Esophagus (tissue), 2 donors: ENCODE results near the gene BRF1. TPM values are rescaled to one million over a fixed set of nuclear protein-coding genes. Genes with fewer than 3 reads are reported as not detected.

Experiments used
- H3K27ac ChIP-seq, 2 donors: one replicate each; pipeline ENCODE4 v1.5.1; 2013; ENCODE audit warnings: low read depth in 2 of 2, mild to moderate bottlenecking in 2 of 2, inconsistent platforms in 1 of 2, low read length in 1 of 2, moderate library complexity in 1 of 2
- H3K27me3 ChIP-seq, 2 donors: one replicate each; pipeline ENCODE4 v1.6.1; 2013; ENCODE audit warnings: low read length in 2 of 2, control low read depth in 1 of 2, mild to moderate bottlenecking in 1 of 2; ENCODE audit not compliant: insufficient read depth in 2 of 2, control insufficient read depth in 1 of 2
- H3K36me3 ChIP-seq, 2 donors: one replicate each; pipeline ENCODE4 v1.6.1; 2013; ENCODE audit warnings: low read length in 1 of 2; ENCODE audit not compliant: control insufficient read depth in 2 of 2, insufficient read depth in 2 of 2
- H3K4me1 ChIP-seq, 2 donors: one replicate each; pipeline ENCODE4 v1.6.1; 2013; ENCODE audit warnings: low read length in 1 of 2; ENCODE audit not compliant: control insufficient read depth in 2 of 2, insufficient read depth in 2 of 2
- H3K4me3 ChIP-seq, 2 donors: one replicate each; pipeline ENCODE4 v1.5.1; 2013; ENCODE audit warnings: low read length in 2 of 2, mild to moderate bottlenecking in 2 of 2, low read depth in 1 of 2, moderate library complexity in 1 of 2
- H3K9me3 ChIP-seq, 2 donors: one replicate each; pipeline ENCODE4 v1.6.1; 2013; ENCODE audit warnings: mild to moderate bottlenecking in 2 of 2, low read depth in 1 of 2, low read length in 1 of 2, moderate library complexity in 1 of 2; ENCODE audit not compliant: control insufficient read depth in 2 of 2, insufficient read depth in 1 of 2
- WGBS, 2 donors: extraction: QIAGEN DNeasy Blood & Tissue Kit; methylation state at CpG; one replicate each; pipeline ENCODE4 v1.1.7; 2013; 5-methylcytosine and 5-hydroxymethylcytosine counted together
- polyA plus RNA-seq, 2 donors: library from polyadenylated mRNA; stranded (reverse); fragments of 200-250 nt; gene quantifications; one replicate each; pipeline ENCODE4 v1.2.3, GENCODE V29; 2013
- donor health status: healthy with polysubstance abuse.
- donor health status: Bipolar disorder and iron deficiency.

The BRF1 gene
- polyA plus RNA-seq, 2 donors: 11.1 to 30.2 TPM

DNA sequence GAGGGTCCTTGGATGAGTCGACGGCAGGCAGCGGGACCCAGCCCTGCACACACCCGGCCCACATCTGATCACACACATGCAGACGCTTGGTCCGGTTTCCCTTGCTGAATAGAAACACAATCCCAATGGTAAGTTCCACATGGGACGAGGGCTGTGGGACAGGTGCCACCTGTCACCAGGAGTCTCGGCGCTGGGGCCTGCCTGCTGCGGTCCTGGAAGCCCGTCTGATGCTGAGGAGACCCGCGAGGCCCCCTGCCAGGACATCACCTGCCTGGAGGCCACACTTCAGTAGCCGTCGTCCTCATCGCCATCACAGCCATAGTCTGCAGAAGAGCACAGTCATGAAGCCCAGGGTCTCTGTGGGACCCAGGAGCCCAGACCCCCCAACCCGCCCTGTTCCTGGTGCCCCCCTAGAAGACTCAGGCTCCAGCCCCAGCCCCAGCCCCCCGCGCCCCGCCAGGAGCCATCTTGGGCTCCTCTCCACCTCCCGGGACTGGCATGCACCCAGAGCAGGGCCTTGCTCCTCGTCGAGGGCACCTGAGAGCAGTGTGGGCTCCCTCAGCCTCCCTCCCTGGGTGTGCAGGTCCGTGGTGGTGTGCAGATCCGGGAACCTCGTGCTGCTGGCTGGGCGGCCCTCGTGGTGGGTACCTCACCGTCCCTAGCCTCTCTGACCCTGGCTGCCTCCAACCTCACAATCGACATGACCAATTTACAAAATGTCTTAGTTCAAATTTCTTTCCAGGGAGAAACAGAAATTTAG lies 90.4 kb downstream of the BRF1 start:
- no peaks in the 10 kb centered on the region for H3K27me3 ChIP-seq
- no peak overlapping the region for H3K4me3 ChIP-seq
- H3K27ac ChIP-seq: no peak overlapping the region
- peaks cover 0 to 6% of the 10 kb centered on the region in 2 donors for H3K4me1 ChIP-seq
- peaks cover 0 to 33% of the 10 kb centered on the region in 2 donors for H3K36me3 ChIP-seq
- 87 to 88% methylated on average over 30 of the region's 30 CpGs for WGBS, 2 donors
- peaks cover 0 to 2% of the 10 kb centered on the region in 2 donors for H3K9me3 ChIP-seq

DNA sequence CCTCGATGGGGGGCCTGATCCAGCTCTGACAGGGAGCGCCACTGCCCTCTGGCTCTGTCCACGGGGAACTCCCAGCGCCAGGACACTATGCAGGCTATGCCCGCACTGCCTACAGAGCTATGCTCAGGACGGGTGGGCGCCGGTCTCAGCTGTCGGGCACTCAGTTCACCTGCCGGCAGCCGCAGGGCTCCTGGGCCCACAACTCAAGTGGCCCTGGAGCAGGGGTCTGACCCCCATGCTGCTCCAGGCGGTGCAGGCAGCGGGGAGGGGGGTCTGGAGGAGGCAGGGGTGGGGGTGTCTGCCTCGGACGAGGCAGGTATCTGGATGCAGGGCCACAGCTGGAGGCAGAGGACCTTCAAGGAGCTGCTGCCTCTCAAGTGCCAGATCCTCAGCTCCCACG lies 91.2 kb downstream of the BRF1 start:
- Histone ChIP-seq H3K9me3 (no peaks in the 10 kb centered on the region), H3K4me1 (peaks cover 2 to 8% of the 10 kb centered on the region in 2 donors), H3K27me3 (no peaks in the 10 kb centered on the region), H3K4me3 (no peak overlapping the region), H3K27ac (no peak overlapping the region), H3K36me3 (peaks cover 0 to 30% of the 10 kb centered on the region in 2 donors)
- 92 to 93% methylated on average over 16 of the region's 16 CpGs for WGBS, 2 donors

DNA sequence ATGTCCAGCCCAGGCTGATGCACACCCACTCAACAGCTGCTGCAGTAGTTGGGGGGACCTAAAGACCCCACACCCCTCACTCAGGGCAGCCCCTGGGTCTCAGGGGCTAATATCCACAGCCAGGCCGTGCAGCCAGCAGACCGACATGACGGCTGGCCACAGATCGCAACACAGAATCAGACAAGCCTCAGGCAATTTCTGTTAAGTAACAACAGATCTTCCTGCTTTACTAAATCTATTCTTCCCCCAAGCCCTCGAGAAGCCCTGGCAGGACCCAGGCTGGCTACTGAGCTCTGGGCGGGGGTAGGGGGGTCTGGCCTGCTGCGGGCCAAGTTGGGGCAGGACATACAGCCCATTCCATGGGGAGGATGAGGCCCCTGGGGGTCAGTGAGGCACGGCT lies 91.7 kb downstream of the BRF1 start:
- H3K27me3 ChIP-seq: no peaks in the 10 kb centered on the region
- H3K4me3 ChIP-seq: no peak overlapping the region
- peaks cover 0 to 30% of the 10 kb centered on the region in 2 donors for H3K36me3 ChIP-seq
- WGBS, 2 donors: 87 to 88% methylated on average over 8 of the region's 8 CpGs
- no peaks in the 10 kb centered on the region for H3K9me3 ChIP-seq
- no peak overlapping the region for H3K27ac ChIP-seq
- peaks cover 6 to 13% of the 10 kb centered on the region in 2 donors for H3K4me1 ChIP-seq

DNA sequence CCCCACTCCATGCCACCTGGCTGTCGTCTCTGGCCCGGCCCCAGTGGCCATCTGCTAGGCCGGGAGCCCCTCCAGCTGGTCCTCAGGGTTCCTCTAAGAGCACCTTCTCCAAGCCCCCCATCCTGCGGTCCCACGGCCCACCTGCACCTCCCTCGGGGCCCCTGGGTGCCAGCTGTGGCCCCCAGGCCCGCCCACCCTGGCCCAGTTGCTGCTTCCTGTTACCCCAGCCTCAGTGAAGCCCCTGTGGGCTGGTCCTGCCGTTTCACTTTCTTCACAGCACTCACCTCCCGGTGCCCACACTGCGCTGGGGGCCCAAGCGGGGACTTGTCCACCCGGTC lies 92.1 kb downstream of the BRF1 start:
- H3K36me3 ChIP-seq: peaks cover 0 to 30% of the 10 kb centered on the region in 2 donors
- H3K27me3 ChIP-seq: no peaks in the 10 kb centered on the region
- H3K9me3 ChIP-seq: no peaks in the 10 kb centered on the region
- H3K4me3 ChIP-seq: no peak overlapping the region
- H3K27ac ChIP-seq: no peak overlapping the region
- 92% methylated on average over 12 of the region's 12 CpGs for WGBS, 2 donors
- peaks cover 8 to 15% of the 10 kb centered on the region in 2 donors for H3K4me1 ChIP-seq

DNA sequence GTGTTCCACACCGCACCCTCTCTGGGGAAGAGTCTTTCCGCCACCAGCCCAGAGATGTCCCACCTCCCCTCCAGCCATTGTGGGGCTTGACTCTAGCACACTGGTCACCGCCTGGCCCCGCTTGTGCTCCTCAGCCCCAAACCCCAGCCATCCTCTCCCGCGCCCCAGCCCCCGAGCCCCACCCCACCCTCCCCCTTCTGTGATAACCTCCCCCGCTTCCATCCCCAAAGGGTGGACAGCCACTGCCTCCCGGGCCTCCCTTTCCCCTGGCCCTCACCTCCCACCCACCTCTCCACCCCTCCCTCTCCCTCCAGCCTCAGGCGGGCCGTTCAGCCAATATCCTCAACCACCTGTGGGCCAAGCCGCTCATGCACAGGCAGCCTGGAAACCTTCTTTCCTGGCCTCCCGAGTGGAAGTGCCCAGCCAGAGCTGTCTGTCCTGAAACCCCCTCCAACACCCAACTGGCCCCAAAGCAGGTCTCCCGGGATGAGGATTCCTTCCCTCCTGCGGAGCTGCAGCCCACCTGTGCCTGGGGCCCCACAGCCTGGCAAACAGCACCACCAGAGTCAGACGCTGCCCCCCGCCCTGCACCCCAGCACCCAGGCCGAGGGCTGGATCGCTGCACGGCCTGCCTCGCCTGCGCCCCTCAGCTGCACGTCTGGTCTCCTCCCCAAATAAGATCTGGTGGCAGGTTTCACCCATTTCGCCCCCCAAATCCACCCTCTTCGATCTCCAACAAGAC lies 92.6 kb downstream of the BRF1 start:
- Histone ChIP-seq H3K27ac (no peak overlapping the region), H3K36me3 (peaks cover 0 to 29% of the 10 kb centered on the region in 2 donors), H3K4me1 (peaks cover 8 to 17% of the 10 kb centered on the region in 2 donors), H3K27me3 (no peaks in the 10 kb centered on the region), H3K4me3 (no peak overlapping the region), H3K9me3 (no peaks in the 10 kb centered on the region)
- WGBS, 2 donors: 87 to 89% methylated on average over 24 to 25 of the region's 25 CpGs

DNA sequence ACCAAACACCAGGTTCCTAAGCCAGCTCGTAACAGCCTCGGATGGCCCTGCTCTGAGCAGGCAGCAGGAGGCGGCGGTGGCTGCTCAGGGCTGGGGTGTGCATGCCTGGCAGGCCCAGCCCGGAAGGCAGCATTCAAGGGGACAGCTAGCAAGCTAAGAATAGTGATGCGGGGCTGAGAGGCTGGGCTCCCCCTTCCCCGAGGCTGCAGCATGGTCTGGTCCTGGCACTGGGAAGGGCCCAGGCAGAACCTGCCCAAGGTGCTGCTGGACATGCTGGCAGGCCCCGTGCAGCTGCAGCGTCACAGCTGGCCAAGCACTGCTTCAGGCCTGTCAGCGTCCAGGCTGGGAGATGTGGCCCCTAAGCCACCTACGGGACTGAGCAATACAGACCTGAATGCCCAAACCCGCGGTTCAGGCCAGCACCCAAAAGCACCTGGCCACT lies 93.3 kb downstream of the BRF1 start:
- Histone ChIP-seq H3K27ac (no peak overlapping the region), H3K4me1 (peaks cover 8 to 19% of the 10 kb centered on the region in 2 donors), H3K36me3 (peaks cover 0 to 26% of the 10 kb centered on the region in 2 donors), H3K9me3 (no peaks in the 10 kb centered on the region), H3K4me3 (no peak overlapping the region), H3K27me3 (no peaks in the 10 kb centered on the region)
- WGBS, 2 donors: 64 to 65% methylated on average over 13 of the region's 13 CpGs

DNA sequence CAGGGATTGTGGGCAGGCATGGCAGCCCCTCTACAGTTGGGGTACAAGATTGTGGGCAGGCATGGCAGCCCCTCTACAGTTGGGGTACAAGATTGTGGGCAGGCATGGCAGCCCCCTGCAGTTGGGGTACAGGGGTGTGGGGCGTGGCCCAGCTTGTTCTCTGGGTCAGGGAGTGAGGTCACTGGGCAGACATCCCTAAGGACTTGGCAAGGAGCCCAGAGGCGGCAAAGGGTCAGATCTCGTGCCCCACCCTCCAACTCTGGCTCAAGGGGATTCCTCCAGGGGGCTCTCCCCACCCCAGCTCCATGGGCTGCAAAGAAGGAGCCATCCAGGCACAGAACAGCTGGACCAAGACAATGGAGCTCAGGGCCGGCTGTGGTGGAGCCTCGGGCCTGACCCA lies 93.9 kb downstream of the BRF1 start:
- 43 to 46% methylated on average over 5 of the region's 5 CpGs for WGBS, 2 donors
- no peaks in the 10 kb centered on the region for H3K9me3 ChIP-seq
- no peak overlapping the region for H3K27ac ChIP-seq
- no peaks in the 10 kb centered on the region for H3K27me3 ChIP-seq
- H3K4me1 ChIP-seq: peaks cover 8 to 19% of the 10 kb centered on the region in 2 donors
- H3K36me3 ChIP-seq: peaks cover 0 to 21% of the 10 kb centered on the region in 2 donors
- no peak overlapping the region for H3K4me3 ChIP-seq

DNA sequence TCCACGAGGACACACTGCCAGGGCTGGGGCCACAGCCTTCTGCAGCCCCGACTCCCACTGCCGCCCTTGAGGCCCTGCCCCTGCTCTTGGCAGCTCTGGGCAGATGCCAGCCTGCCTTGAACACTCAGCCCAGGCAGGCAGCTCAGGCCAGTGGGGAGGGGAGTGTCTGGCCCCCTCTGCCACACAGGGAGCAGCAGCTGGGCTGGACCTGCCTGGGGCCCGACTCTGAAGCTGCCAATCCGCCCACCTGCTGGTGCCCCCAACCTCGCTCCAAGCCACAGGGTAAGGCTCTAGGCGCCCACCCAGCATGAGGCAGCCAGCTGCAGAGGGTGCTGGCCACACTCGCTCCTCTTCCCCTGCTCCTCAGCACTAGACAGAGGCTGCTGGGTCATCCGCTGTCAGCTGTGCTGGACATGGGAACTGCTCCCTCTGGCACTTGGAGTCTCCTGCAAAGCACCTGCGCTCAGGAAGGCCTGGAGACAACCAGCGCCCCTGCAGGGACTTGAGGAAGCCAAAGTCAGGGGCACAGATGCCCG lies 95.1 kb downstream of the BRF1 start:
- 33 to 34% methylated on average over 12 of the region's 12 CpGs for WGBS, 2 donors
- Histone ChIP-seq H3K36me3 (peaks cover 0 to 12% of the 10 kb centered on the region in 2 donors), H3K27ac (no peak overlapping the region), H3K4me1 (peaks cover 8 to 21% of the 10 kb centered on the region in 2 donors), H3K4me3 (no peak overlapping the region), H3K9me3 (no peaks in the 10 kb centered on the region), H3K27me3 (no peaks in the 10 kb centered on the region)

DNA sequence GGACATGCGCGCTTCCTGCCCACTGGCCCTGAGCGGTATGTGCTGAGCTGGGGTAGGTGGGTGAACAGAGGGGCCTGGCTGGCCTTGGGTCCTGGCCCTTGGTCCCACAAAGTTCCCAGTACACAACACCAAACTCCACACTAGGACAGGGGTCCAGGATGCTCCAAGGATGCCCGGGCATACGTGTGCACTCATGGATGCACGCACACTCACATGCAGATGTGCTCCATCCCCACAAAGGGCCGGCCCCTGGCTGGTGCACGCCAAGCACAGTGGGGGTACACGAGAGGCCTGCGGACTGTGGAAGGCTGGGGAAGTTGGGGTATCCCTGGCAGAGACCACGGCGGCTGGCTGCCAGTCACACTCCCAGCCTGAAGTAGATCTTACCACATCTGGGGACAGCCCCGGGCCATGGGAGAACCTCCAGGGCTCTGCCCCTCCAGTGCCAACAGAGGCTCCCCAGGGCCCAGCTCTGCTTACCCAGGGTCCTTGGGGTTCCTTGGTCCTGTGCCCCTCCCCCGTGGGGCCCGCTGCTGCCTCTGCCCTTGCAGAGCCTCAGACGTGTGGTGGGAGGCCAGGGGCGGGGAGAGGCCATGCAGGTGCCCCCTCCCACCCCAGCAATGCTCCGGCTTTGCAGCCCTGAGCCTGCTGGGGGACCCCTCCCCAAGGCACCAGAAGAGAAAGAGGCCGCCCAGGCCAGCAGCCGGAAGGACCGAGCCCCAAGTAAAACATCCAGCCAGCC lies 95.7 kb downstream of the BRF1 start:
- WGBS, 2 donors: 34 to 43% methylated on average over 20 to 21 of the region's 21 CpGs

More for the DNA sequence above, 95.7 kb downstream of the BRF1 start:
- Histone ChIP-seq H3K36me3 (peaks cover 0 to 10% of the 10 kb centered on the region in 2 donors), H3K4me1 (peaks cover 8 to 21% of the 10 kb centered on the region in 2 donors), H3K27ac (no peak overlapping the region), H3K4me3 (no peak overlapping the region), H3K27me3 (no peaks in the 10 kb centered on the region), H3K9me3 (no peaks in the 10 kb centered on the region)
